ENCODE results near the gene CTIF.
"Not testable (repeated sequence)": the region's sequence is repeated elsewhere in the genome, so short reads cannot be mapped to it uniquely, and the experiment has no call there.

The CTIF gene

GRCh38 chr18:48808476-48808875 lies 269.6 kb downstream of the CTIF start:
- no peak for ATAC-seq (ENCODE audit: low read depth)
- DNase-seq (ENCODE audit: low spot score), result no peak
- H3K4me1 ChIP-seq (ENCODE audit: insufficient read depth, poor library complexity, severe bottlenecking), result peaks cover under 1% of the 10 kb centered on the region

GRCh38 chr18:48809365-48809764 lies 270.5 kb downstream of the CTIF start:
- Histone ChIP-seq H3K36me3 (ENCODE audit: low read depth) (peaks cover 10% of the 10 kb centered on the region), H3K27me3 (ENCODE audit: insufficient read depth, poor library complexity, severe bottlenecking) (no peaks in the 10 kb centered on the region), H3K27ac (ENCODE audit: poor library complexity, severe bottlenecking) (no peak overlapping the region), H3K4me3 (ENCODE audit: severe bottlenecking) (no peak overlapping the region), H3K9me3 (ENCODE audit: severe bottlenecking) (no peaks in the 10 kb centered on the region), H3K4me1 (ENCODE audit: insufficient read depth, poor library complexity, severe bottlenecking) (peaks cover 9% of the 10 kb centered on the region)
- no peak for TF ChIP-seq CTCF (IDR thresholded peaks at IDR 0.05; ENCODE audit: poor library complexity, severe bottlenecking)
- DNase-seq (ENCODE audit: low spot score), result no peak
- no peak for ATAC-seq (ENCODE audit: low read depth)

More at GRCh38 chr18:48808476-48808875, 269.6 kb downstream of the CTIF start:
- TF ChIP-seq CTCF (IDR thresholded peaks at IDR 0.05; ENCODE audit: poor library complexity, severe bottlenecking), result no peak
- H3K27ac ChIP-seq (ENCODE audit: poor library complexity, severe bottlenecking), result no peak overlapping the region
- no peak overlapping the region for H3K4me3 ChIP-seq (ENCODE audit: severe bottlenecking)
- peaks cover 10% of the 10 kb centered on the region for H3K36me3 ChIP-seq (ENCODE audit: low read depth)
- no peaks in the 10 kb centered on the region for H3K27me3 ChIP-seq (ENCODE audit: insufficient read depth, poor library complexity, severe bottlenecking)
- H3K9me3 ChIP-seq (ENCODE audit: severe bottlenecking), result no peaks in the 10 kb centered on the region

- no peak for ATAC-seq (ENCODE audit: low read depth)
- H3K4me1 ChIP-seq (ENCODE audit: insufficient read depth, poor library complexity, severe bottlenecking), result peaks cover 10% of the 10 kb centered on the region
- H3K27ac ChIP-seq (ENCODE audit: poor library complexity, severe bottlenecking), result no peak overlapping the region
- DNase-seq (ENCODE audit: low spot score), result no peak
- no peaks in the 10 kb centered on the region for H3K9me3 ChIP-seq (ENCODE audit: severe bottlenecking)
- peaks cover 10% of the 10 kb centered on the region for H3K36me3 ChIP-seq (ENCODE audit: low read depth)
- TF ChIP-seq CTCF (IDR thresholded peaks at IDR 0.05; ENCODE audit: poor library complexity, severe bottlenecking), result no peak
- H3K27me3 ChIP-seq (ENCODE audit: insufficient read depth, poor library complexity, severe bottlenecking), result no peaks in the 10 kb centered on the region
- H3K4me3 ChIP-seq (ENCODE audit: severe bottlenecking), result no peak overlapping the region
Observed at GRCh38 chr18:48810805-48811204, 272.0 kb downstream of the CTIF start.

- Histone ChIP-seq H3K27me3 (ENCODE audit: insufficient read depth, poor library complexity, severe bottlenecking) (no peaks in the 10 kb centered on the region), H3K4me1 (ENCODE audit: insufficient read depth, poor library complexity, severe bottlenecking) (peaks cover 10% of the 10 kb centered on the region), H3K4me3 (ENCODE audit: severe bottlenecking) (no peak overlapping the region), H3K9me3 (ENCODE audit: severe bottlenecking) (no peaks in the 10 kb centered on the region), H3K36me3 (ENCODE audit: low read depth) (peaks cover 16% of the 10 kb centered on the region), H3K27ac (ENCODE audit: poor library complexity, severe bottlenecking) (no peak overlapping the region)
- DNase-seq (ENCODE audit: low spot score) (no peak), ATAC-seq (ENCODE audit: low read depth) (no peak)
- no peak for TF ChIP-seq CTCF (IDR thresholded peaks at IDR 0.05; ENCODE audit: poor library complexity, severe bottlenecking)
Observed at GRCh38 chr18:48811401-48811800, 272.6 kb downstream of the CTIF start.

- H3K9me3 ChIP-seq (ENCODE audit: severe bottlenecking); ATAC-seq (ENCODE audit: low read depth); H3K27ac ChIP-seq (ENCODE audit: poor library complexity, severe bottlenecking); H3K27me3 ChIP-seq (ENCODE audit: insufficient read depth, poor library complexity, severe bottlenecking); H3K4me3 ChIP-seq (ENCODE audit: severe bottlenecking): not testable (repeated sequence)
- peak; percentile 2 for DNase-seq (ENCODE audit: low spot score)
- H3K4me1 ChIP-seq (ENCODE audit: insufficient read depth, poor library complexity, severe bottlenecking), result peaks cover 10% of the 10 kb centered on the region
- H3K36me3 ChIP-seq (ENCODE audit: low read depth), result peaks cover 16% of the 10 kb centered on the region
Observed at GRCh38 chr18:48811977-48812451, 273.2 kb downstream of the CTIF start.
